Hepatocyte (in vitro differentiated cells): Measurements from ENCODE around the gene PLXNB3. TPM values are rescaled to one million over a fixed set of nuclear protein-coding genes. Genes with fewer than 3 reads are reported as not detected.

Source experiments
- DNase-seq: peaks from one replicate; pipeline ENCODE4 v3.0.0-alpha.2; 2016; ENCODE audit warnings: low spot score
- H2AFZ ChIP-seq: fragments of 200-600 bp; sonication (generic); 2 replicates; pipeline ENCODE4 v1.6.0; 2016; ENCODE audit warnings: antibody characterized with exemption, mild to moderate bottlenecking
- H3K27ac ChIP-seq: fragments of 200-600 bp; sonication (generic); 2 replicates; pipeline ENCODE4 v1.5.1; 2016; ENCODE audit warnings: mild to moderate bottlenecking
- H3K27me3 ChIP-seq: fragments of 200-600 bp; sonication (generic); 2 replicates; pipeline ENCODE4 v1.6.1; 2016
- H3K36me3 ChIP-seq: fragments of 200-600 bp; sonication (generic); replicated peaks from 2 replicates; pipeline ENCODE4 v1.5.1; 2016; ENCODE audit warnings: low read depth; ENCODE audit not compliant: insufficient read depth
- H3K4me1 ChIP-seq: fragments of 200-600 bp; sonication (generic); 2 replicates; pipeline ENCODE4 v1.5.1; 2016; ENCODE audit warnings: mild to moderate bottlenecking, moderate library complexity; ENCODE audit not compliant: insufficient read depth
- H3K4me2 ChIP-seq: fragments of 200-600 bp; sonication (generic); 2 replicates; pipeline ENCODE4 v1.6.0; 2016
- H3K4me3 ChIP-seq: fragments of 200-600 bp; sonication (generic); 2 replicates; pipeline ENCODE4 v1.5.1; 2016; ENCODE audit warnings: mild to moderate bottlenecking
- H3K79me2 ChIP-seq: fragments of 200-600 bp; sonication (generic); 2 replicates; pipeline ENCODE4 v1.6.0; 2017; ENCODE audit warnings: mild to moderate bottlenecking
- H3K9me2 ChIP-seq: fragments of 200-600 bp; sonication (generic); replicated peaks from 2 replicates; pipeline ENCODE4 v1.6.0; 2017; ENCODE audit warnings: mild to moderate bottlenecking; ENCODE audit not compliant: insufficient read depth
- H3K9me3 ChIP-seq: fragments of 200-600 bp; sonication (generic); 2 replicates; pipeline ENCODE4 v1.5.1; 2016; ENCODE audit warnings: low read depth, mild to moderate bottlenecking
- H4K20me1 ChIP-seq: fragments of 200-600 bp; sonication (generic); 2 replicates; pipeline ENCODE4 v1.6.0; 2016; ENCODE audit warnings: mild to moderate bottlenecking; ENCODE audit not compliant: insufficient read depth, poor library complexity, severe bottlenecking
- EZH2 ChIP-seq: fragments of 200-600 bp; sonication (generic); IDR thresholded peaks from 2 replicates; pipeline ENCODE4 v1.6.1; 2016; ENCODE audit warnings: antibody characterized with exemption, mild to moderate bottlenecking, borderline replicate concordance
- EZH2phosphoT487 ChIP-seq: fragments of 200-600 bp; sonication (generic); IDR thresholded peaks from one replicate; pipeline ENCODE4 v1.6.1; 2018; ENCODE audit warnings: antibody characterized with exemption, mild to moderate bottlenecking, low read depth, moderate library complexity; ENCODE audit not compliant: unreplicated experiment, severe bottlenecking
- WGBS: methylation state at CpG from one replicate; pipeline ENCODE4 v1.1.6; 2016; ENCODE audit warnings: low lambda C conversion rate; ENCODE audit errors: missing lambda C conversion rate; 5-methylcytosine and 5-hydroxymethylcytosine counted together
- polyA plus RNA-seq: library from polyadenylated mRNA; unstranded; fragments of >200 nt; fragmentation: Nextera tagmentation; extraction: Ambion mirVana; gene quantifications from 2 replicates; pipeline ENCODE4 v1.2.1, GENCODE V29; 2016
- total RNA-seq: library from RNA; depleted of rRNA; stranded (reverse); fragments of >200 nt; gene quantifications from 2 replicates; pipeline ENCODE4 v1.2.3, GENCODE V29; 2014
- TF ChIP-seq, protein P1 (sequence below): fragments of 200-600 bp; sonication (generic); IDR thresholded peaks from 2 replicates; pipeline ENCODE4 v1.5.1; 2016; ENCODE audit warnings: antibody characterized with exemption, mild to moderate bottlenecking; ENCODE audit not compliant: poor library complexity

Gene PLXNB3
- total and polyA plus RNA-seq, 2 experiments from 2014 or later, result 0.27 to 0.87 TPM

GRCh38 chrX:153755136-153755535 is 8.9 kb upstream of the PLXNB3 start:
- no peak for TF ChIP-seq EZH2
- TF ChIP-seq, protein P1, sequence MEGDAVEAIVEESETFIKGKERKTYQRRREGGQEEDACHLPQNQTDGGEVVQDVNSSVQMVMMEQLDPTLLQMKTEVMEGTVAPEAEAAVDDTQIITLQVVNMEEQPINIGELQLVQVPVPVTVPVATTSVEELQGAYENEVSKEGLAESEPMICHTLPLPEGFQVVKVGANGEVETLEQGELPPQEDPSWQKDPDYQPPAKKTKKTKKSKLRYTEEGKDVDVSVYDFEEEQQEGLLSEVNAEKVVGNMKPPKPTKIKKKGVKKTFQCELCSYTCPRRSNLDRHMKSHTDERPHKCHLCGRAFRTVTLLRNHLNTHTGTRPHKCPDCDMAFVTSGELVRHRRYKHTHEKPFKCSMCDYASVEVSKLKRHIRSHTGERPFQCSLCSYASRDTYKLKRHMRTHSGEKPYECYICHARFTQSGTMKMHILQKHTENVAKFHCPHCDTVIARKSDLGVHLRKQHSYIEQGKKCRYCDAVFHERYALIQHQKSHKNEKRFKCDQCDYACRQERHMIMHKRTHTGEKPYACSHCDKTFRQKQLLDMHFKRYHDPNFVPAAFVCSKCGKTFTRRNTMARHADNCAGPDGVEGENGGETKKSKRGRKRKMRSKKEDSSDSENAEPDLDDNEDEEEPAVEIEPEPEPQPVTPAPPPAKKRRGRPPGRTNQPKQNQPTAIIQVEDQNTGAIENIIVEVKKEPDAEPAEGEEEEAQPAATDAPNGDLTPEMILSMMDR, result no peak
- TF ChIP-seq EZH2phosphoT487, result no peak

DNA sequence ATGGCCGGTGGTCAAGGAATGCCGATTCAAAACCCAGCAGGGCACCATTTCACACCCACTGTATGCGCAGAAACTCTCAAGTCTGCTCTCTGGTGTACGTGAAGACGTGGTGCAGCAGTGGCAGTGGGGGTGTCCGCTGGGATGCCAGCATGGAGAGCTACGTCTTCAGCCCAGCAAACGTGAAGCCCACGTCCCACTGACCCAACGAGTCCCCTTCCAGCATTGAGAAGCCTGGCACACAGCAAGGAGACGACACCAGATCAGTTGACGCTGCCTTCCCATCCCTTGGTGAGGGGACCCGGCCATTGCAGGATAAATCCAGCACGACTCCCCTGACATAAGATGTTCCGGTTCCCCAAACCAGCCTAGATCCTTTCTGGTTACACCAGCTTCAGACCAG is 2.2 kb upstream of the PLXNB3 start:
- 74% methylated on average over 15 of the region's 15 CpGs for WGBS
- Histone ChIP-seq H3K79me2 (no peaks in the 10 kb centered on the region), H4K20me1 (no peaks in the 10 kb centered on the region), H2AFZ (no peak overlapping the region), H3K9me3 (no peaks in the 10 kb centered on the region), H3K9me2 (no peaks in the 10 kb centered on the region), H3K36me3 (no peaks in the 10 kb centered on the region), H3K4me3 (no peak overlapping the region), H3K27ac (no peak overlapping the region), H3K27me3 (no peaks in the 10 kb centered on the region), H3K4me2 (no peak overlapping the region), H3K4me1 (peaks cover 5% of the 10 kb centered on the region)
- DNase-seq, result no peak
- TF ChIP-seq EZH2 (no peak), EZH2phosphoT487 (no peak)
- TF ChIP-seq, protein P1, result no peak

More at GRCh38 chrX:153755136-153755535, 8.9 kb upstream of the PLXNB3 start:
- H3K79me2 ChIP-seq, result no peaks in the 10 kb centered on the region
- H3K4me3 ChIP-seq, result no peak overlapping the region
- no peaks in the 10 kb centered on the region for H3K36me3 ChIP-seq
- H3K4me2 ChIP-seq, result no peak overlapping the region
- H4K20me1 ChIP-seq, result no peaks in the 10 kb centered on the region
- 86% methylated on average over 1 of the region's 1 CpG for WGBS
- H3K27me3 ChIP-seq, result no peaks in the 10 kb centered on the region
- peaks cover 4% of the 10 kb centered on the region for H3K9me3 ChIP-seq
- H3K9me2 ChIP-seq, result no peaks in the 10 kb centered on the region
- H3K27ac ChIP-seq, result no peak overlapping the region
- DNase-seq, result no peak
- no peaks in the 10 kb centered on the region for H3K4me1 ChIP-seq
- no peak overlapping the region for H2AFZ ChIP-seq

DNA sequence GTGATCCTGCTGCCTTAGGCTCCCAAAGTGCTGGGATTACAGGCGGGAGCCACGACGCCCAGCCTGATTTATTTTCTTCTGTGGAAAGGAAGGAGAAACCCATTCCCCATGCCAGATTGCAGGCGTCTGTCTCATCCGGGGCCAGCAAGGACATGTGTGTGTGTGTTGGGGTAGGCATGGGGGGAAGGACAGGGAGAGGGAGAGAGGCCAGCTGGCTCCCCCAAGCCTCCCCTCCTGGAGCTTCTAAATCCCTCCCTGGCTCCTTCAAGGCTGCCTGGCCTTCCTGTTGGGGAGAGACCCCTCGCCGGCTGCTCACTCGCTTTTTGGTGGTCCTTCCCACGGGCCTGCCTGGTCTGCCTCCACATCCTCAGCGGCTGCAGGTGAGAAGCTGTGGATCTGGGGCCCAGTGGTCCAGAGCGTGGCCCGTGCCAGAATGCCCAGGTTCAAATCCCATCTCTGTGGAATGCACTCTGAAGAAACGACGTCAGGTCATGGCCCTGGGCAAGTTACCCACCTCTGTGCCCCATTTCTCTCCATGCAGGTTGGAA is 1.3 kb upstream of the PLXNB3 start:
- H4K20me1 ChIP-seq, result no peaks in the 10 kb centered on the region
- 84% methylated on average over 12 of the region's 14 CpGs for WGBS
- no peaks in the 10 kb centered on the region for H3K36me3 ChIP-seq
- no peaks in the 10 kb centered on the region for H3K9me2 ChIP-seq
- DNase-seq, result no peak
- H3K4me3 ChIP-seq, result no peak overlapping the region
- no peaks in the 10 kb centered on the region for H3K27me3 ChIP-seq
- H3K27ac ChIP-seq, result no peak overlapping the region
- H3K79me2 ChIP-seq, result no peaks in the 10 kb centered on the region
- H3K4me1 ChIP-seq, result peaks cover 5% of the 10 kb centered on the region
- TF ChIP-seq EZH2phosphoT487 (no peak), EZH2 (no peak)
- TF ChIP-seq, protein P1, result no peak
- no peaks in the 10 kb centered on the region for H3K9me3 ChIP-seq
- no peak overlapping the region for H2AFZ ChIP-seq
- no peak overlapping the region for H3K4me2 ChIP-seq
